Mesendoderm (in vitro differentiated cells): ENCODE results near the gene TMEM229B. TPM values are rescaled to one million over a fixed set of nuclear protein-coding genes. Genes with fewer than 3 reads are reported as not detected.

ENCODE experiments used
- DNase-seq: peaks from one replicate; pipeline ENCODE4 v3.0.0; 2013
- H2AK5ac ChIP-seq: 2 replicates; pipeline ENCODE4 v1.6.1; 2013; ENCODE audit warnings: low read length, inconsistent platforms
- H2BK120ac ChIP-seq: 2 replicates; pipeline ENCODE4 v1.6.1; 2013; ENCODE audit warnings: low read depth, mild to moderate bottlenecking, low read length, moderate library complexity, mixed read lengths
- H2BK15ac ChIP-seq: replicated peaks from 2 replicates; pipeline ENCODE4 v1.6.1; 2013; ENCODE audit warnings: low read depth, mild to moderate bottlenecking, moderate library complexity
- H2BK5ac ChIP-seq: 2 replicates; pipeline ENCODE4 v1.6.1; 2013; ENCODE audit warnings: low read length, inconsistent platforms
- H3K18ac ChIP-seq: 2 replicates; pipeline ENCODE4 v1.6.1; 2013; ENCODE audit warnings: mild to moderate bottlenecking, low read length, mixed read lengths
- H3K23ac ChIP-seq: one replicate; pipeline ENCODE4 v1.6.1; 2013; ENCODE audit warnings: low read length
- H3K27ac ChIP-seq: 2 replicates; pipeline ENCODE4 v1.5.1; 2013; ENCODE audit warnings: low read depth, mild to moderate bottlenecking, inconsistent platforms, low read length, moderate library complexity
- H3K27me3 ChIP-seq: 2 replicates; pipeline ENCODE4 v1.6.1; 2013; ENCODE audit warnings: low read length, control low read depth, mild to moderate bottlenecking, inconsistent platforms; ENCODE audit not compliant: insufficient read depth, poor library complexity
- H3K36me3 ChIP-seq: 2 replicates; pipeline ENCODE4 v1.6.1; 2013; ENCODE audit warnings: low read length, inconsistent platforms; ENCODE audit not compliant: control insufficient read depth, insufficient read depth
- H3K4ac ChIP-seq: one replicate; pipeline ENCODE4 v1.6.1; 2013; ENCODE audit warnings: low read depth, mild to moderate bottlenecking, low read length, moderate library complexity
- H3K4me1 ChIP-seq: 2 replicates; pipeline ENCODE4 v1.6.1; 2013; ENCODE audit warnings: low read depth, low read length, inconsistent platforms; ENCODE audit not compliant: control insufficient read depth
- H3K4me2 ChIP-seq: 2 replicates; pipeline ENCODE4 v1.6.1; 2013; ENCODE audit warnings: low read length
- H3K4me3 ChIP-seq: 2 replicates; pipeline ENCODE4 v1.5.1; 2013; ENCODE audit warnings: mild to moderate bottlenecking, low read length
- H3K56ac ChIP-seq: one replicate; pipeline ENCODE4 v1.6.1; 2013; ENCODE audit warnings: low read length
- H3K79me1 ChIP-seq: 2 replicates; pipeline ENCODE4 v1.6.1; 2013; ENCODE audit warnings: low read length, inconsistent platforms
- H3K79me2 ChIP-seq: 2 replicates; pipeline ENCODE4 v1.6.1; 2013; ENCODE audit warnings: mild to moderate bottlenecking, low read length; ENCODE audit not compliant: control insufficient read depth, insufficient read depth
- H3K9ac ChIP-seq: 2 replicates; pipeline ENCODE4 v1.6.1; 2013; ENCODE audit warnings: low read length, inconsistent platforms
- H4K5ac ChIP-seq: one replicate; pipeline ENCODE4 v1.6.1; 2013; ENCODE audit warnings: low read length
- H4K8ac ChIP-seq: one replicate; pipeline ENCODE4 v1.6.1; 2013; ENCODE audit warnings: low read depth, mild to moderate bottlenecking, control low read depth, low read length, moderate library complexity
- WGBS: extraction: QIAGEN DNeasy Blood & Tissue Kit; methylation state at CpG from one replicate; pipeline ENCODE4 v1.1.7; 2013; ENCODE audit warnings: low lambda C conversion rate, missing lambda C conversion rate; ENCODE audit not compliant: insufficient coverage; ENCODE audit errors: extremely low coverage; 5-methylcytosine and 5-hydroxymethylcytosine counted together
- polyA plus RNA-seq, 2 experiments: library from polyadenylated mRNA; stranded (reverse); fragments of 200-250 nt; gene quantifications; one replicate each; pipeline ENCODE4 v1.2.3, GENCODE V29; 2013

TMEM229B gene
- polyA plus RNA-seq (2013, experiment 1 of 2) = 0.97 TPM
- polyA plus RNA-seq (2013, experiment 2 of 2) = 1.0 TPM

- no peaks in the 10 kb centered on the region for H3K79me2 ChIP-seq
- H3K4me2 ChIP-seq = no peak within 1 kb of the TSS
- no peak for DNase-seq
- no peak within 1 kb of the TSS for H3K9ac ChIP-seq
- H3K4me1 ChIP-seq = peaks cover 7% of the 10 kb centered on the region
- H3K27ac ChIP-seq = no peak within 1 kb of the TSS
- H3K4me3 ChIP-seq = no peak within 1 kb of the TSS
- H3K27me3 ChIP-seq = no peaks in the 10 kb centered on the region
- no peak within 1 kb of the TSS for H2BK15ac ChIP-seq
- no peak within 1 kb of the TSS for H2BK120ac ChIP-seq
- no peak within 1 kb of the TSS for H3K23ac ChIP-seq
- no CpG with 5 or more reads among the region's 13 CpGs for WGBS
- H4K8ac ChIP-seq = no peak within 1 kb of the TSS
- no peak within 1 kb of the TSS for H4K5ac ChIP-seq
- no peaks in the 10 kb centered on the region for H3K36me3 ChIP-seq
- no peak within 1 kb of the TSS for H2BK5ac ChIP-seq
- no peak within 1 kb of the TSS for H3K56ac ChIP-seq
- no peak within 1 kb of the TSS for H3K18ac ChIP-seq
- no peak within 1 kb of the TSS for H2AK5ac ChIP-seq
- no peak within 1 kb of the TSS for H3K4ac ChIP-seq
- no peaks in the 10 kb centered on the region for H3K79me1 ChIP-seq
These were observed at the start of gene TMEM229B for GRCh38 chr14:67487937-67488893. TSS of gene TMEM229B (minus strand) at chr14:67488721. CDS start at chr14:67473923, 14,798 bp downstream.

- Histone ChIP-seq H3K27ac (no peak overlapping the region), H3K56ac (no peak overlapping the region), H3K79me2 (no peaks in the 10 kb centered on the region), H3K79me1 (no peaks in the 10 kb centered on the region), H2BK120ac (no peak overlapping the region), H3K18ac (no peak overlapping the region), H4K5ac (no peak overlapping the region), H3K4me3 (no peak overlapping the region), H3K4me2 (no peak overlapping the region), H2AK5ac (no peak overlapping the region), H3K4ac (no peak overlapping the region), H3K4me1 (peaks cover 5% of the 10 kb centered on the region), H2BK5ac (no peak overlapping the region), H3K27me3 (no peaks in the 10 kb centered on the region), H3K23ac (no peak overlapping the region), H3K9ac (no peak overlapping the region), H4K8ac (no peak overlapping the region), H3K36me3 (no peaks in the 10 kb centered on the region), H2BK15ac (no peak overlapping the region)
- DNase-seq = no peak
- WGBS = no CpG with 5 or more reads among the region's 3 CpGs
These were observed 49.2 kb upstream of the TMEM229B start for GRCh38 chr14:67537736-67538135.

DNA sequence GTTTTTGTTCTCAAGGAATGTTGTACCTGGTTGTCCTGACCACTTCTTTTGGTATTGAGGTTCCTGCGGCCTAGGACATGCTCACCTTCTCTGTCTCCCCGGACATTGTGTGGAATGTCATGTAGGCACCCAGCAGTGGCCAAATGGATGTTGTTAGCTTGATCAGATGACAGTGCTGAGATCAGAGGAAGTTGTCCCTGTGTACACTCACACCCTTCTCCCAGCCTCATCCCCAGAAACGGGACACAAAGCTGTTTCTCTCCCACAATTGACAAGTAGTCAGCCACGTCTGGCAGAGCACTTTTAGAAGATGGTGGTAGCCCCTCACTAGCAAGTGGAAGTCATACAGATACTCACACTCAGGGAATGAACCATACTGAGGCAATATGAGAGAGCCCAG is 47.6 kb upstream of the TMEM229B start:
- no CpG with 5 or more reads among the region's 4 CpGs for WGBS
- no peak overlapping the region for H2BK5ac ChIP-seq
- H3K9ac ChIP-seq = no peak overlapping the region
- no peaks in the 10 kb centered on the region for H3K79me2 ChIP-seq
- no peaks in the 10 kb centered on the region for H3K36me3 ChIP-seq
- no peak overlapping the region for H3K23ac ChIP-seq
- H4K8ac ChIP-seq = no peak overlapping the region
- no peak overlapping the region for H2AK5ac ChIP-seq
- no peak overlapping the region for H2BK120ac ChIP-seq
- H3K4me1 ChIP-seq = peaks cover under 1% of the 10 kb centered on the region
- H3K4me3 ChIP-seq = no peak overlapping the region
- no peak overlapping the region for H2BK15ac ChIP-seq
- no peak overlapping the region for H4K5ac ChIP-seq
- H3K79me1 ChIP-seq = no peaks in the 10 kb centered on the region
- no peak for DNase-seq
- H3K27ac ChIP-seq = no peak overlapping the region
- no peaks in the 10 kb centered on the region for H3K27me3 ChIP-seq
- H3K4ac ChIP-seq = no peak overlapping the region
- H3K56ac ChIP-seq = no peak overlapping the region
- H3K18ac ChIP-seq = no peak overlapping the region
- no peak overlapping the region for H3K4me2 ChIP-seq

DNA sequence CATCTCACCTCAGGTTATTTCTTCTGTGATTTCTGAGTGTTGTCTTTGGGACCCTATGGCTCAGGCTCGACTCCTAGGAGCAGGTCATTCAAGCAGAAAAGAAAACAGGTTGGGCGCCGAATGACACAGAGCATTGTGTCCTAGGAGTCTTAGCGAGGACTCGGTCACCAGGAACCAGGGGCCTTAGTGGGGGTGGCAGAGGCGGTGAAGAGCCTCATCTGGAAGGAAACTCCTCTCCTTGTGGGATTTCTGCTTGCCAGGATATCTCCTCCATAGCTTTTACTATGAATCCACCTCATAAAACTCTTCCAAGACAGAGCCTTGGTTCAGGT is 45.2 kb upstream of the TMEM229B start:
- H2BK120ac ChIP-seq = no peak overlapping the region
- peak overlapping the region; percentile 57 for H3K23ac ChIP-seq
- H3K4me1 ChIP-seq = no peaks in the 10 kb centered on the region
- no peaks in the 10 kb centered on the region for H3K36me3 ChIP-seq
- H3K79me1 ChIP-seq = no peaks in the 10 kb centered on the region
- no peak overlapping the region for H2BK5ac ChIP-seq
- peak overlapping the region; percentile 69 for H3K18ac ChIP-seq
- no peak overlapping the region for H4K5ac ChIP-seq
- H3K56ac ChIP-seq = peak overlapping the region; percentile 90
- DNase-seq = no peak
- no peaks in the 10 kb centered on the region for H3K79me2 ChIP-seq
- peak overlapping the region; percentile 25 for H3K4me2 ChIP-seq
- H4K8ac ChIP-seq = no peak overlapping the region
- WGBS = no CpG with 5 or more reads among the region's 6 CpGs
- no peak overlapping the region for H3K27ac ChIP-seq
- H2AK5ac ChIP-seq = no peak overlapping the region
- peak overlapping the region; percentile 55 for H3K4me3 ChIP-seq
- peak overlapping the region; percentile 78 for H3K9ac ChIP-seq
- no peak overlapping the region for H2BK15ac ChIP-seq
- H3K27me3 ChIP-seq = no peaks in the 10 kb centered on the region
- no peak overlapping the region for H3K4ac ChIP-seq

DNA sequence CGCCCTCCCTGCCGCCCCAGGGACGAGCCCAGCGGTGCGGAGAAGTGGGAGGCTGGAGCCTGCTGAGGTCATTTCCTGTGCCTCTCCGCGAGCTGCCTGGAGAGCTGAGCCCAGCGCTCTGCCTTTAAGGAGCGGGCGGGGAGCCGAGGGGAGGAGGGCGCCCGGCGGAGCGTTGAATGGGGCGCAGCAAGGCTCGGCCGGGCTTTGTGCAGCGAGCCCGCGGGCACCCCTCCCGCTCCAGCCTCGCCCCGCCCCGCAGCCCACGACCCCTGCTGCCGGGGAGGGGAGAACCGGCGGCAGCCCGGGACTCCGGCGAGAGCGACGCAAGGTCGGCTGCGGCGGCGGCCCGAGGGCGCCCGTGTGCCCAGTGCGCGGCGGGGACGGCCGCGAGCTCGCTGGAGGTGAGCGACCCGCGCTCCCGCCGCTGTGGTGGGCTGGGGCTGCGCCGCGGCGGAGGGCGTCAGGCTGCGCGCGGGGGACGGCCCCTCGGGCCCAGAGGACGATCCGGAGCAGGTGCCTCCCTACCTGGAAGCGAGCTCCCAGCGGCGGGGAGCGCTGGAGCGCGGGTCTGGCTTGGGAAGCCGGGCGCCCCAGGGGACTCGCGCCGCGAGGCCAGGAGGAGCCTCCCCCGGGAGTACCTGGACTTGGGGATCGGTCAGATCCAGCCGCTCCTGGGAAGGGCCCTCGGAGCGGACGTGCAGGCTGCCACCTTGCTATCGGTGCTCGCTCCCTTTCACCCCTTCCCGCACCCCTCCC is 44.7 kb upstream of the TMEM229B start, which contains the start of gene PLEKHH1:
PLEKHH1 (plus strand) TSS at position 293 of the 756 bp plus-strand sequence. CDS start 8,578 bp downstream, outside the sequence.
- no peak within 1 kb of the TSS for H4K8ac ChIP-seq

More for the DNA sequence above, 44.7 kb upstream of the TMEM229B start, which contains the start of gene PLEKHH1:
- Histone ChIP-seq H3K23ac (peak within 1 kb of the TSS; percentile 57), H2BK120ac (no peak within 1 kb of the TSS), H3K36me3 (no peaks in the 10 kb centered on the region), H3K9ac (peak within 1 kb of the TSS; percentile 78), H3K4me3 (peak within 1 kb of the TSS; percentile 55), H3K4me2 (peak within 1 kb of the TSS; percentile 25), H2BK5ac (no peak within 1 kb of the TSS), H3K4me1 (no peaks in the 10 kb centered on the region), H3K27ac (peak within 1 kb of the TSS; percentile 65), H3K27me3 (no peaks in the 10 kb centered on the region), H3K18ac (peak within 1 kb of the TSS; percentile 69), H3K56ac (peak within 1 kb of the TSS; percentile 90), H2BK15ac (no peak within 1 kb of the TSS), H3K79me2 (no peaks in the 10 kb centered on the region), H3K4ac (peak within 1 kb of the TSS; percentile 77), H4K5ac (no peak within 1 kb of the TSS), H3K79me1 (no peaks in the 10 kb centered on the region), H2AK5ac (no peak within 1 kb of the TSS)
- WGBS = no CpG with 5 or more reads among the region's 86 CpGs
- DNase-seq = peak; percentile 87
